Psoas muscle (tissue), 8 donors: ENCODE data around the gene C2orf42. TPM values are rescaled to one million over a fixed set of nuclear protein-coding genes. Genes with fewer than 3 reads are reported as not detected.

Experiments
- ATAC-seq, 4 donors: fragments of 200-7000 bp; cut with Tn5 transposase; one replicate each; pipeline ENCODE4 v1.9.1; 2020; ENCODE audit warnings: moderate library complexity in 3 of 4, mild to moderate bottlenecking in 2 of 4
- DNase-seq, 2 donors: peaks; one replicate each; pipeline ENCODE4 v3.0.0-alpha.2; 2020
- H3K27ac ChIP-seq: fragments of 200-600 bp; one replicate; pipeline ENCODE4 v1.8.0; 2022
- H3K27me3 ChIP-seq, 3 donors: fragments of 200-600 bp in 1 of 3; one replicate each; pipeline versions ENCODE4 v1.6.1 to v1.8.0; 2013 to 2022; ENCODE audit warnings: low read length in 2 of 3, mild to moderate bottlenecking in 2 of 3, moderate library complexity in 1 of 3; ENCODE audit not compliant: insufficient read depth in 3 of 3
- H3K36me3 ChIP-seq, 2 donors: fragments of 200-600 bp in 1 of 2; one replicate each; pipeline versions ENCODE4 v1.6.1 to v1.8.0; 2013 to 2022; ENCODE audit warnings: low read depth in 1 of 2, mild to moderate bottlenecking in 1 of 2, moderate library complexity in 1 of 2; ENCODE audit not compliant: insufficient read depth in 1 of 2
- H3K4me1 ChIP-seq: fragments of 200-600 bp; one replicate; pipeline ENCODE4 v1.8.0; 2022
- H3K4me3 ChIP-seq: fragments of 200-600 bp; one replicate; pipeline ENCODE4 v1.8.0; 2022; ENCODE audit warnings: mild to moderate bottlenecking
- H3K9me3 ChIP-seq: fragments of 200-600 bp; one replicate; pipeline ENCODE4 v1.8.0; 2022
- CTCF ChIP-seq: fragments of 200-600 bp; IDR thresholded peaks from one replicate; pipeline ENCODE4 v1.8.0; 2022; ENCODE audit warnings: antibody characterized with exemption
- WGBS, 3 donors: extraction: QIAGEN DNeasy Blood & Tissue Kit; methylation state at CpG; one replicate each; pipeline versions ENCODE4 v1.1.6 to v1.1.7; 2013; 5-methylcytosine and 5-hydroxymethylcytosine counted together
- intact Hi-C, 2 donors: fragments of 100-400 bp; cut with DNase I; formaldehyde crosslinking; loops; one replicate each; pipeline versions ENCODE4 v1.11.0 to v1.14.2; 2022
- polyA plus RNA-seq, 3 donors: library from polyadenylated mRNA; stranded (reverse); fragments of 200-250 nt; gene quantifications; one replicate each; pipeline ENCODE4 v1.2.3, GENCODE V29; 2013
- total RNA-seq, 4 donors: library from RNA; stranded (reverse); fragmentation: NEBNext Ultra II Directional in 2 of 4; extraction: Animal tissue kit (Norgen Biotek cat#: 25700) in 2 of 4; gene quantifications; one replicate each; pipeline versions ENCODE4 v1.2.1 to v1.2.4, GENCODE V29; 2021 to 2023
- donor health status: healthy with polysubstance abuse.
- donor health status: DM: no; HTN: no; CAD: no; lungs with moderate emphysema.
- donor health status: Bipolar disorder and iron deficiency.
- donor health status: healthy.
- donor health status: DM: yes; HTN: yes; CAD: no.
- donor health status: DM: no; HTN: no; CAD: no.
- donor health status: DM: no; HTN: no; CAD: no.
- donor health status: DM: yes; HTN: yes; CAD: no.

The C2orf42 gene
- total and polyA plus RNA-seq, 7 donors = 5.3 to 13.3 (median 7.7) TPM

- H3K9me3 ChIP-seq = no peaks in the 10 kb centered on the region
- H3K27ac ChIP-seq = peak overlapping the region; percentile 99
- H3K4me3 ChIP-seq = no peak overlapping the region
- DNase-seq (no peak), ATAC-seq (peak in 1 of 4 donors; percentile 13)
- no peaks in the 10 kb centered on the region for H3K36me3 ChIP-seq
- H3K27me3 ChIP-seq = no peaks in the 10 kb centered on the region
- intact Hi-C loops = loop anchor here in 1 of 2 donors (2.0 kb wide), 1 partner anchor 33 kb away; no protein-coding TSS in a partner anchor
- 18 to 30% (median 21%) methylated on average over 6 of the region's 6 CpGs for WGBS, 3 donors
- no peak for TF ChIP-seq CTCF
- peaks cover 57% of the 10 kb centered on the region for H3K4me1 ChIP-seq
Observed at GRCh38 chr2:70121627-70122372, 69.0 kb downstream of the C2orf42 start.

GRCh38 chr2:70118798-70119454 is 71.9 kb downstream of the C2orf42 start:
- TF ChIP-seq CTCF = no peak
- Histone ChIP-seq H3K4me1 (peaks cover 60% of the 10 kb centered on the region), H3K36me3 (no peaks in the 10 kb centered on the region), H3K27ac (peak overlapping the region; percentile 92), H3K27me3 (no peaks in the 10 kb centered on the region), H3K4me3 (no peak overlapping the region), H3K9me3 (no peaks in the 10 kb centered on the region)
- WGBS, 3 donors = 46 to 57% (median 56%) methylated on average over 4 of the region's 4 CpGs
- no peak for DNase-seq
- intact Hi-C loops = no loop called here
- ATAC-seq = no peak

GRCh38 chr2:70116936-70117552 is 73.8 kb downstream of the C2orf42 start:
- no peak overlapping the region for H3K4me3 ChIP-seq
- 12 to 44% (median 21%) methylated on average over 2 of the region's 2 CpGs for WGBS, 3 donors
- H3K27ac ChIP-seq = peak overlapping the region; percentile 92
- no peaks in the 10 kb centered on the region for H3K36me3 ChIP-seq
- H3K4me1 ChIP-seq = peaks cover 57% of the 10 kb centered on the region
- intact Hi-C loops = no loop called here
- no peak for TF ChIP-seq CTCF
- no peaks in the 10 kb centered on the region for H3K9me3 ChIP-seq
- ATAC-seq = peak; percentile 21 to 47 (median 32)
- H3K27me3 ChIP-seq = no peaks in the 10 kb centered on the region
- no peak for DNase-seq

DNA sequence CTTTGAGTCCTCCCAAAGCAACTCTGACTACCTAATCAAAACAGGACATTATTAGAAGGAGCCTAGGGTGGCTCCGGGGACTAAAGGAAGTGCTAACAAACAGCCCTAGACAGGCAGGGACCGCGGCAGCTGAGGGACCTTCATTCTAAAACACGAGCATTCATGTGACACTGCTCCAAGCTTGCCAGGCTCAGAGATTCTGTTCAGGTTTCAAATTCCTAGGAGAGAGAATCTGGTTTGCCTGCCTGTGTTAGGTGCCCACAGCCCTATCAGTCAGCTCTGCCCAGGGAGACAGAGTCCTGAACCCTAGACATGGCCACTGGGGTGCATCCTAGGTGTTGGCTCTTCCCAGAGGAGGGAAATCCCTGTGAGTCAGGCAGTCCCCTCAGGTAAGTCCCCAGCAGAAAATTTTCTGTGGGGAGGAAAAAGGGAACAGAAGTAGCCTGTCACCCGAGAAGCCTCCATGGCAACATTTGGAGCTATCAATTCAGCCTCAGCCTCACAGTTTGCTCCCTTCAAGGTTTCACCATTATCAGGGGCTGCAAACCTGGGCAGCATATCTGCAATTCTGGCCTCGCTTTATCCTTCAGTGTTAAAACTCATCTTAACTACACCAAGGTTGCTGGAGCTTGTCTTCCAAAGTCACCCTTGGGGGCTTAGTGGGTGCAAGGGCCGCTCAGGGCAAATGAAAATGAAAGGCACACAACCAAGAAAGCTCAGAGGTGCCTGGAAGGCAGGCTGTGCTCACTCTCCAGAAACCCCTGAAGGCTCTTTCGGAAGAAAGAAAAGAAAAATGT is 75.0 kb downstream of the C2orf42 start:
- peaks cover 52% of the 10 kb centered on the region for H3K4me1 ChIP-seq
- H3K9me3 ChIP-seq = no peaks in the 10 kb centered on the region
- H3K36me3 ChIP-seq = no peaks in the 10 kb centered on the region
- H3K4me3 ChIP-seq = peak overlapping the region; percentile 31
- 33 to 43% (median 34%) methylated on average over 8 of the region's 8 CpGs for WGBS, 3 donors
- ATAC-seq = peak; percentile 69 to 86 (median 77)
- no peaks in the 10 kb centered on the region for H3K27me3 ChIP-seq
- no peak for TF ChIP-seq CTCF
- intact Hi-C loops = no loop called here
- peak overlapping the region; percentile 92 for H3K27ac ChIP-seq
- no peak for DNase-seq
